Renal cortex interstitium (tissue), 11 donors: ENCODE results near the gene ARHGAP8. TPM values are rescaled to one million over a fixed set of nuclear protein-coding genes. Genes with fewer than 3 reads are reported as not detected.
"Not testable (repeated sequence)": the region's sequence is repeated elsewhere in the genome, so short reads cannot be mapped to it uniquely, and the experiment has no call there.

Source experiments
- DNase-seq, 11 donors: peaks; one replicate each; pipeline ENCODE4 v3.0.0-alpha.2; 2013; ENCODE audit warnings: low read depth in 9 of 11, low spot score in 4 of 11; ENCODE audit errors: extremely low read depth in 1 of 11
- polyA plus RNA-seq, 3 donors: library from polyadenylated mRNA; unstranded; fragments of 120-200 nt; gene quantifications; one replicate each; pipeline ENCODE4 v1.2.1, GENCODE V29; 2013; ENCODE audit not compliant: insufficient read length in 3 of 3

The ARHGAP8 gene
- polyA plus RNA-seq, 3 donors: 27.4 to 57.7 (median 30.0) TPM

- no peak for DNase-seq
Measured at GRCh38 chr22:44786136-44786535, 33.8 kb downstream of the ARHGAP8 start.

DNA sequence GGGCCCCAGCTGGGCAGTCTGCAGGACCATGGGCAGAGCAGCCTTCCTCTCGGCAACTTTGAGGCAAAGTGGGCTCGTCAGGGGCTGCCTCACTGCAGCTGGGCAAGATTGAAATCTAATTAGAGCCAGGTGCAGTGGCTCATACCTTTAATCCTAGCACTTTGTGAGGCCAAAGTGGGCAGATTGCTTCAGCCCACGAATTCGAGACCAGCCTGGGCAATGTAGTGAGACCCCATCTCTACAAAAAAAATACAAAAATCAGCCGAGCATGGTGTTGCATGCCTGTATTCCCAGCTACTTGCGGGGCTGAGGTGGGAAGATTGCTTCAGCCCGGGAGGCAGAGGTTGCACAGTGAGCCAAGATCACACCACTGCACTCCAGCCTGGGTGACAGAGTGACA lies 34.2 kb downstream of the ARHGAP8 start:
- DNase-seq: no peak

- DNase-seq: no peak
Measured at GRCh38 chr22:44787832-44788231, 35.5 kb downstream of the ARHGAP8 start.

DNA sequence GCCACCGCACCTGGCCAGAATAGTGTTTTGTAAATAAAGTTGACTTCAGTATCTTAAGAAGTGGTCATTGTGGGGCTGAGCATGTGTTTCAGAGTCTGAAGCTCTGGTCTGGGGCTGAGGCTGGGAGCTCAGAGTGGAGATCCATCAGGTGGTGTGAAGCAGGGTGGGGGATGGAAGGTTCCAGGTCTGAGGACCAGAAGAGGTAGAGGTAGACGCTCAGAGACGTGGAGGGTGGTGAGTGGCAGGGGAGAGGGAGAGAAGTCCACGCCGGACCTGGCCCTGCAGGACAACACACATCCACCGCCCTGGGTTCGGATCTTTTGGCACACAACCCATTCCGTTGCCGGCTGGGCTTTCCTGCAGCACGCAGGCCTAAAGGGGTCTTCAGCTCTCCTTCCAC lies 40.7 kb downstream of the ARHGAP8 start:
- no peak for DNase-seq

- DNase-seq: no peak
Measured at GRCh38 chr22:44793506-44794172, 41.3 kb downstream of the ARHGAP8 start.

GRCh38 chr22:44795701-44796630 lies 43.6 kb downstream of the ARHGAP8 start:
- no peak for DNase-seq

DNA sequence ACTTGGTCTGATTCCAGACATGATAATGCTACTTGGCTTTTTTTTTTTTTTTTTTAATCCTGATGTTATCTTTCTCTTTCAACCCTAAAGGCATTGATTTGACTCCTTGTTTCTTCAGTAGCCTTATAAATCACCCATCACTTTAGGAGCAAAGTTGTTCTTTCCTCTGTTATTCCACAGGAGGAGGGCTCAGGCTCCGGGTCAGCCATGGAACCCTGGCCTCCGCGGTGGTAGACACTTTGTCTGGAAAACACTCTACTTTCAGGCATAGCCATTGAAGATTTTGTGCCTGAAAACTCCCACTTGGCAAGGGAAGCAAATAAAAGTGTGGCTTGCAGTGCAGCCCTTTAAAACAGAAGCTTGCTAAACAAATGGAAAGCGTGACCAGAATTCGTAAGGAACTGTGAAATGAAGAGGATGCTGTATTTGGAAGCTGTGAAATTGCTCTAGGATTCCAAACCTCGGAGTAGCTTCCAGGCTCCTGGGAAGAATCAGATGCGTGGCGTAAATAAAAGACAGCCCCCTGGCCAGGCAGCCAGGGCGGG lies 44.9 kb downstream of the ARHGAP8 start:
- no peak for DNase-seq

- DNase-seq: no peak
Measured at GRCh38 chr22:44799077-44799945, 46.9 kb downstream of the ARHGAP8 start.

- DNase-seq: not testable (repeated sequence)
Measured at GRCh38 chr22:44799946-44800634, 47.7 kb downstream of the ARHGAP8 start.

- DNase-seq: no peak
Measured at GRCh38 chr22:44801476-44801875, 49.1 kb downstream of the ARHGAP8 start.

- DNase-seq: no peak
Measured at GRCh38 chr22:44802071-44802700, 49.8 kb downstream of the ARHGAP8 start.

- no peak for DNase-seq
Measured at GRCh38 chr22:44802956-44803355, 50.6 kb downstream of the ARHGAP8 start.

DNA sequence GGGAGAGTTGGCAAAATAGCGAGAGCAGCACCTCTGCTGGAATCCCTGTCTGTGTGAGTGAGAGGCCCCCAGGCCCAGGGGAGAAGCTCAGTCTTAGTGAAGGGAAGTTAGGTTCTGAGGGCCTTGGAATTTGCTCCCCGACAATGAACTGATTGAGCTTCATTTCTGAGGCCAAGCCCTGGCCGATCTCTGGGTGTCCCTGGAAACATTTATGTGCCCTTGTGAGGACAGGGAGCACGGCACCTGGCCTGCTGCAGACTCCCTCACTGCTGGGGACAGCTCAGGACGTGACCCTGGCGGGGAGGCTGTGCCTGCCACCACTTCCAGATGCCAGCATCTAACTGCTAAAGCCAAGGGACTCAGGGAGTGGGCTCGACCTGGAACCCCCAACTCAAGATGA lies 52.0 kb downstream of the ARHGAP8 start:
- DNase-seq: no peak

DNA sequence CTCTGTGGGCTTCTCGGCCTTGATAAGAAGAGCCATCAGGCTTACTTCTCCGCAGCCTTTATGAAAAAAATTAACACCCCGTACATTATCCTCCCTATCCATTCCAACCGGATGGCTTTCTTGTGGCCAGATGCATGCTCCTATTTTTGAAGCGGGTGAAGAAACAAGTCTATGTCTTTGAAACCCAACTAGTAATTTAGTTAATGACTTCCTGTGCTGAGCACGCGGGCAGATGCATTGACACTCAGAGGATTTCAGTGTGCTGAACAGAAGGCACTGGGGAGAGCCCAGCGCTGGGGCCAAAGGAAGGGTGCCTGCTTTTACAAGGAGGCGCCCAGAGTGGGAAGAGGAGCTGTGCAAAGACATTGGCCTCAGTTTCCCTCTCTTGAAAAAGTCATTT lies 53.3 kb downstream of the ARHGAP8 start:
- DNase-seq: no peak

DNA sequence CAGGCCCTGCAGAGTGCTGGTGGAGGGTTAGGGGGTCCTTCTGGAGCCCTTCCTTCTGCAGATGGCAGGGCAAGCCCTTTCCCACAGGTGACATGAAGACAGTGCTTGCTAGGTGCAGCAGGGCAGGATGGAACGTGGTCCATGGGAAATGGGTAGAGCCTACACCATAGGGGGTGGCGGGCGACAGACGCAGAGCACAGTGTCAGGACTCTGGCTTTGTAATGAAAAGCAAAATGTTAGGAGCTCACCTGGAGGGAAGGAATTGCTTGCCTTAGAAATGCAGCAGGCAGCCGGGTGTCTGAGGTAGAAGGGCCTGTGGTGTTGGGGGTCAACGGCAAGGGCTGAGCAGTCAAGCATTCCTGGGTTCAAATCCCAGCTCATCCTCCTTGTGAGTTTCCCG lies 54.9 kb downstream of the ARHGAP8 start:
- no peak for DNase-seq

DNA sequence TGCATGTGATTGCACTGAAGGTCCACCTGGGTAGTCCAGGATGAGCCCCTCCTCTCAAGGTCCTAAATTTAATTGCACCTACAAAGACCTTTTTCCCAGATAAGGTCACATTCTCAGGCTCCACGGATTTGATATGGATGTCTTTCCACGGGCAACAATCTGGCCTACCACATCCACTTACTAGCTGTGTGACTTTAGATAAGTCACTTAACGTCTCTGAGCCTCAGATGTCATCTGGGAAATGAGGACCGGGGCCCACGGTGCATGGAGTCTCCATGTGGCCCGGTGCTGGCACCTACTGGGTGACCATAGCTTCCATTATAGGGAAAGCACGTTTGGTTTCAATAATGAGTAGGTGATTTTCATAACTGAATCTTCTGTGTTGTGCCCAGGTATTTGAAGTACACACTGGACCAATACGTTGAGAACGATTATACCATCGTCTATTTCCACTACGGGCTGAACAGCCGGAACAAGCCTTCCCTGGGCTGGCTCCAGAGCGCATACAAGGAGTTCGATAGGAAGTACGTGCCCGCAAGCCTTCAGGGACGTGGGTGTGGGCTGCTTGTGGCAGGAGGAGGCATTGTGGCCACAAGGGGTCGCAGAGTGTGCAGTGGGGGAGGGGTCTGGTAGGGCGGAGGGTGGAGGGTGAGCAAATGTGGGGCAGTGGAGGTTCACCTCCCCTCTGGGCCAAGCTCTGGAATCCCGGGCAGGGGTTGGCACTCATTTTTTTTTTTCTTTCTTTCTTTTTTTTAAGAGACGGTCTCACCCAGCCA lies 55.7 kb downstream of the ARHGAP8 start:
- no peak for DNase-seq

- DNase-seq: no peak
Measured at GRCh38 chr22:44809456-44809855, 57.1 kb downstream of the ARHGAP8 start.
